HG03442 (cell line): ENCODE measurements around the gene PTPRS.

Source experiments
- ATAC-seq: cut with Tn5 transposase; IDR thresholded peaks from one replicate; pipeline ENCODE4 v1.9.1; 2021; ENCODE audit warnings: mild to moderate bottlenecking, moderate library complexity; ENCODE audit not compliant: unreplicated experiment

The PTPRS gene

DNA sequence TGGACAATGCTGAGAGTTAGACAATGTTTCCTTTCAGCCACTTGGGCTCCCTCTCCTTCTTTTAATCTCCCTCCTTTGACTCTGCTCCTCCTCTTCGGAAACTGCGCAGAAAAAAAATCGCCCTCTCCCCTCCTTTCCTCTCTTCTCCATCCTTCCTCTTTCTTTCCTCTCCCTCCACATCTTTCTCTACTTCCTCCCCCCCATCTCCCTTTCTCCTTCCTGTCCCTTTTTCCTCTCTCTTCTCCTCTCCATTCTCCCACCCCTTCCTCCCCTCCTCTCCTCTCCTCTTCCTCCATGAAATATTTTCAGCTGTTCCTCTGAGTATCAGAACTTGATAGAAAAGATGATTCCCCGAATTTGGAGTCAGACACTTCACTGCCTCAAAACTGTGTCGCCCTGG lies 15.1 kb upstream of the PTPRS start:
- no peak for ATAC-seq

- ATAC-seq = no peak
Measured at GRCh38 chr19:5355076-5355475, 14.5 kb upstream of the PTPRS start.

GRCh38 chr19:5354403-5354802 lies 13.8 kb upstream of the PTPRS start:
- no peak for ATAC-seq

DNA sequence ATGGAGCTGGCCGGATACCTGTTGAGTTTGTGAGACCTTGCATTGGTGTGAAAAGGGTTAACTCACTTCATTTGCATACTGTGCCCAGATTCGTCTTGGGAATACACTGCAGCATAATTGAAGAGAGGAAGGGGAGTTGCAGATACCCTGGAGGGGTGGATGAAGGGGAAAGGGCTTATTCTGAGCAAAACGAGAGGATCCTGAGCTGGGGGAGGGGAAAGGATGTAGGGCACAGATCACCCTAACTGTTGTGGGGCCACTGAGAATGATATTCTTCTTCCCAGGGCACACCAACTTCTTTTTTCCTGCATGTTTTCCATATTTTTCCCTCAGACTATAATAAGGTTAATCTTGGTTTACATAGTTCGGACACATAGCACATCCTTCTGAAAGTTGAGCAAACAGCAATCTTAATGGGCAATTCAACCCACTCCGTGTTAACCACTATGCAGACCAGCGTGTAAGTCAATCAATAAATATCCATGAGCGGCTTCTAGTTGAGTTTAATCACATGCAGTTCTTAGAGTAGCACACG lies 11.7 kb upstream of the PTPRS start:
- ATAC-seq = no peak

GRCh38 chr19:5351731-5352228 lies 11.2 kb upstream of the PTPRS start:
- no peak for ATAC-seq

GRCh38 chr19:5349041-5349440 lies 8.4 kb upstream of the PTPRS start:
- no peak for ATAC-seq

DNA sequence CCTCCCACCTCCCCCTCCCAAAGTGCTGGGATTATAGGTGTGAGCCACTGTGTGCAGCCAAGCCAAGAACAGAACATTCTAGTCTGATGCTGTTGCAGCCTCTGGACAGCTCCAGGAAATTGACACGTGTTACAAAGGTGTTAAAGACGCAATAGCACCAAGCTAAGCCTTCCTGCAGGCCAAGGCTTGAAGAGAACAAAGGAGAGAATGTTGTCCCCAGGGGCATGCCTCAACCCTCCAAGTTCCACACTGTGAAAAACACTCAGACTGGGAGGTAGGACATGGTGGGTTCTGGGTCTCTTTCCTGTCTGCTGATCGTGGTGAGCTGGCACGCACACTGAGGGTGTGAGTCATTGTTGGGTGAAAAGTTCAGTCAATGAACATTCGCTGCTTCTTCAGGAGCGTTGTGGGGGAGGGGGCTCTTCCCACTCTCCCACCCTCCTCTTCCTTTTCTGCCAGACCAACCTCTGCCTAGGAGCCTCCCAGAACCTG lies 5.3 kb upstream of the PTPRS start:
- ATAC-seq = no peak

GRCh38 chr19:5343848-5344247 lies 3.2 kb upstream of the PTPRS start:
- ATAC-seq = no peak

- ATAC-seq = no peak
Measured at GRCh38 chr19:5342573-5343201, 2.1 kb upstream of the PTPRS start.

DNA sequence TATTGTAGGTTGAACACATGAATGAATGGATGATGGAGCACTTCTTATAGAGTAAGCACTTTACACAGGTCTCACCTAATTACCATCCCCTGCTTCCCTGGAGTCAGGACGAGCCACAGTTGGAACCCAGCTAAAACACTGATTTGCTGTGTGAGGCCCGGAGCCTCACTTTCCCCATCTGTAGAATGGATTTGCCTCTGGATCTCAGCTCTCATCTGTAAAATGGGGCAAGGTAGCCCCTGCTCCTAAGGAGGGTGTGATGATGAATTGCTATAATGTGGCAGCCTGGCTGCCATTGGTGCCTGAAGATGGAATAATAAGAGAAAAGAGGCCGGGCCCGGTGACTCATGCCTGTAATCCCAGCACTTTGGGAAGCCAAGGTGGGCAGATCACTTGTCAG lies 1.4 kb upstream of the PTPRS start:
- ATAC-seq = no peak

- ATAC-seq = no peak
Measured at GRCh38 chr19:5341448-5341820, 822 bp upstream of the PTPRS start.

- no peak for ATAC-seq
Measured at GRCh38 chr19:5339950-5340636, 519 bp downstream of the PTPRS start.

GRCh38 chr19:5339198-5339949 lies 1.2 kb downstream of the PTPRS start:
- ATAC-seq = no peak

GRCh38 chr19:5338656-5339197 lies 1.9 kb downstream of the PTPRS start:
- no peak for ATAC-seq

DNA sequence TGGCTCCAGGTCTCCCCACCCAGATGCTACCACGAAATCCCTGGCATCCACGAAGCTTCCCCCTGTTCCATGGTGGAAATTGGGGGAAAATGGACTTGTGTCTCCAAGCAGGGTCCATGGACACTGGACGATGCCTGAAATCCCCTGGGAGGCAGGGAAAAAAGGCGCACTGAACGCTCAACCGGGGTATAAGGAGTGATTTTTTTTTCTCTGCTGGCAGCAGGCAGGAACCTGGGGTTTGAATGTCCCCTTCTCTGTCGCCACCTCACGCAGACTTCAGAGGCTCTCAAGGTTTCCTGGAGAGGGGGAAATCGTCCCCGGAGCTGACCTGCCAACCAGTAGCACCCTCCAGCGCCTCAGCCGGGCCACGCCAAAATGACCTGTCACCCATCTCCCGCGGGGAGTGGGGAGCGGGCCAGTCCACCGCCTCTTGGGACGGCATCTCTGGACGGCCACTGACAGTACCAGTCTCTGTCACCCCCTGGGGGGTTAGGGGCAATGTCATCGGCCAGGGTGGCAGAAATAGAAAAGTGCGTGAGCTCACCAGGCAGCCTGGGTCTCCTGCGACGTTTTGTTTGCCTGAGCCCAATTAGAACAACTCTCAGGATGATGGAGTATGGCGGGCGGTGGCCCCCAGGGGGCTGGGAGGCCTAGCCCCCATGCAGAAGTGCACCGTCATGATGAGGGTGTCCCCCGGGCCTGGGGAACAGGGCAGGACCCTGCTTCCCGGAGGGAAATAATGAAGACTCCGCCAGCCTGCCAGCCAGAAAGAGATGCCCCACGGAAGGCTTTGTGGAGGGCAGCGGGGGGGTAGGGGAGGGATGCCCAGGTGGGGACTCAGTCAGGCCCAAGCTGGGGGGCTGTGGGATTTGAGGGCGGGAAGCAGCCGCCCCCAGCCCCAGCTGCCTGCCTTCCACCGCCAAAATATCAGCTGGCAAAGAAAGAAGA lies 2.6 kb downstream of the PTPRS start:
- ATAC-seq = no peak

DNA sequence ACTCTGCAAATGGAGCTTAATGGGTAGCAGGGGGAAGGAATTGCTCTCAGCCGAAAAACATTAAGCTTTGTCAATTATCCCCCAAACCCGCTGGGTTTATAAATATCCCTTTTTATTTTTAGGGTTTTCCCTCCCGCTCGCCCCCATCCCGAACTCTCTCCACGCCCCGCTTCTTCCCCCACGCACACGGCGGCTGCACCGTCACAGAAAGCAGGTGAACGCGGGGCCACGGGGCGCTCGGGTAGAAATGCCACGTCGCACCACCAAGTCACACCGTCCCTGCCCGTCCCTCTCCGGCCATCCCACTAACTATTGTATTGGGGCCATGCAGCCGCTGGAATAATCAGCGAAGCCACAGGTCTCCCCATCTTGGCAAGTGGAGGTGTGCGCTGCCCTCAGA lies 3.5 kb downstream of the PTPRS start:
- no peak for ATAC-seq

DNA sequence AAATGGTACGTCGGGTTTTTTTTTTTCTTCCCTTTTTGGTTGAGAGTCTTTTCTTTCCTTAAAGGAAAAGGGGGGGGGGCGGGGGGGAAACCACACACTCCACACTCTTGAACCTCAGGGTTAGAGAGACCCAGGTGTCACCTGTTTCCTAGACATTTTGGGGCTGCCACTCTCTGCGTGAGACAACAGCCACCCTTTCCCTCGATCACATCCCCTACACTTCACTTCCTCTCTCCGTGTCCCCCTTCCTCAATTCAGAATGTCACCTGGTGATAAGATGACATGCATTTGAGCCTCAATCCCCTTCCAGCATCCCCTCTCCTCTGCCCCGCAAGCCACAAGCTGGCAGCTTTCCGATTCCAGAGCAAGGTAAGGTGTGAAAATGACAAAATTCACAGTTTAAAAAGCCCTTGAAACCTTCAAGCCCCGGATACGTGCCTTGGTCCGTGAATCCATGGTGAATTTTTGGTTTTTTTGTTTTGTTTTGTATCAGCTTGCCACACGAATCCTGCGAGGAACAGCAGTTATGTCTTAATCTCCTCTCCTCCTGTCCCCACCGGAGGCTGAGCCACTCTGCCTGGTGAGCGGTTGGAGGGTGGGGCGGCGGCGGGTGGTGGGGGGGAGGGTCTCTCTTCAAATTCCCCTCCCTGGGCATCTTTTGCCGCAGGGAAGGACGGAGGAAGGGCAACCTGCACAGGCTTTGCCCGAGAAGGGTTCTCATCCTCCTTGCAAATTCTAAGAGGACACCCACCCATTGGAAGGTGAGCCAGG lies 4.2 kb downstream of the PTPRS start:
- no peak for ATAC-seq

DNA sequence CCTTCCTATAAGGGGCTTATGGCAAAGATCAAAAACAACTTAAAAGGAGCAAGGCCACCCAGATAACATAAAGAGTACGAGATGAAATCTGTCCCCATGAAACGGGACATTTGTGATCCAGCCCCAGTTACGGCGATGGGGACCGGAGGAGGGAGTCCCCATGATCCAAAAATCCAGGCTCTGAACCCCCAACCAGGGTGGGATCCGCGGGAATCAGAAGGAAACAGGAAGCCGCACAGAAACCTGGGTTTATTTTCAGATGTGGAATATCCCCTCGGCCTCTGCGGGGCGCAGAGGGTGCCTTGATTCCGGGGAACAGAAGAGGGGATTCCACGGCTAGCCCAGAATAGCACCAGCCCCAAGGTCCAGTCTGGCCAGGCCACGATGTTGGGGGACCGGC lies 5.0 kb downstream of the PTPRS start:
- no peak for ATAC-seq

DNA sequence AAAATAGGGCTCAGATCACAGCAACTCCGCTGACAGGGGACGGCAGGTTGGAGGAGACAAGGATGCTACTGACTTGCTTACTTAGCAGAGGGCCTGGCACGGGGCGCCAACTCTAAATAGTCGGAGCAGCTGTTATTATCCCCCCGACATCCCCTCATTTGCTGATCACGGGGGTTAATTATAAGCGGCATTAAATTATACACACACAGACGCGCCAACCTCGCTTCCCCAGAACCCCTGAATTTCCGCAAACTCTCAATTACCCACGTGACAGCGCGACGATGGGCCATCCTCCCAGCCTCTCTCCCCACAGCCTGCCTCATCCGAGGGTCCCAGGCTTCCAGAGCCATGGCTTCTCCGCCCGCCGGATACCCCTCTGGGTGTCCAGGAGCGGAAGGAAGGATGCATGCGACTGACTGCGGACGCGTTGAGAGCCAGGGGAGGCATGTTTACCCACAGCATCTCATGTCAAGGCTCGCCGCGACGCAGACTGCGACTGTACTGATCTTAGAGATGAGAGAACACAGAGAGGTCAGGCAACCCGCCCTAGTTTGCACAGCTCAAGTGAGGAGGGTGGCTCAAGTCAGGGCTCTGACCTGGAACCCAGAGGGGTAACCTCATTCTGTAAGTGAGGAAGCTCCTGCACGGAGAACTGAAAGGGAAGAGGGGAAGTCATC lies 5.7 kb downstream of the PTPRS start:
- ATAC-seq = no peak
